GM18951 (cell line): ENCODE measurements around the gene PDLIM5.

Source experiments
- POLR2A ChIP-seq: IDR thresholded peaks from 4 replicates; pipeline ENCODE4 v1.6.1; 2011; ENCODE audit warnings: mild to moderate bottlenecking; ENCODE audit not compliant: insufficient read length, insufficient read depth; ENCODE audit errors: extremely low read depth
- in situ Hi-C: fragments of 300-500 bp; cut with MboI; formaldehyde crosslinking; loops from one replicate; pipeline ENCODE4 v1.12.0; 2022; ENCODE audit warnings: low sequenced_read_pairs, mixed read lengths, inconsistent platforms; ENCODE audit not compliant: unreplicated experiment

The PDLIM5 gene

GRCh38 chr4:94436512-94436911 lies 15.2 kb upstream of the PDLIM5 start:
- in situ Hi-C loops: no loop called here
- no peak for TF ChIP-seq POLR2A

- in situ Hi-C loops: no loop called here
- TF ChIP-seq POLR2A: no peak
These were observed 12.1 kb upstream of the PDLIM5 start for GRCh38 chr4:94439606-94440005.

GRCh38 chr4:94441838-94442237 lies 9.9 kb upstream of the PDLIM5 start:
- TF ChIP-seq POLR2A: no peak
- in situ Hi-C loops: no loop called here

GRCh38 chr4:94442251-94442650 lies 9.5 kb upstream of the PDLIM5 start:
- TF ChIP-seq POLR2A: no peak
- in situ Hi-C loops: no loop called here

GRCh38 chr4:94446386-94446785 lies 5.4 kb upstream of the PDLIM5 start:
- TF ChIP-seq POLR2A: no peak
- in situ Hi-C loops: no loop called here

GRCh38 chr4:94447754-94448411 lies 3.9 kb upstream of the PDLIM5 start:
- in situ Hi-C loops: no loop called here
- TF ChIP-seq POLR2A: no peak

GRCh38 chr4:94448815-94449375 lies 2.8 kb upstream of the PDLIM5 start:
- TF ChIP-seq POLR2A: no peak
- in situ Hi-C loops: no loop called here

- in situ Hi-C loops: no loop called here
- no peak for TF ChIP-seq POLR2A
These were observed 569 bp upstream of the PDLIM5 start for GRCh38 chr4:94451051-94451694.

GRCh38 chr4:94452476-94453371 lies 982 bp downstream of the PDLIM5 start:
- in situ Hi-C loops: no loop called here
- peak; percentile 25 for TF ChIP-seq POLR2A

- no peak for TF ChIP-seq POLR2A
- in situ Hi-C loops: no loop called here
These were observed 1.7 kb downstream of the PDLIM5 start for GRCh38 chr4:94453391-94453963.

GRCh38 chr4:94454405-94454804 lies 2.7 kb downstream of the PDLIM5 start:
- in situ Hi-C loops: no loop called here
- no peak for TF ChIP-seq POLR2A

- TF ChIP-seq POLR2A: no peak
- in situ Hi-C loops: no loop called here
These were observed 3.3 kb downstream of the PDLIM5 start for GRCh38 chr4:94455081-94455480.

- no peak for TF ChIP-seq POLR2A
- in situ Hi-C loops: no loop called here
These were observed 6.0 kb downstream of the PDLIM5 start for GRCh38 chr4:94457692-94458106.

GRCh38 chr4:94458682-94459081 lies 6.9 kb downstream of the PDLIM5 start:
- in situ Hi-C loops: no loop called here
- no peak for TF ChIP-seq POLR2A
